Neuronal stem cell (in vitro differentiated cells): Measurements from ENCODE around the gene TACC3.
"Not testable (repeated sequence)": the region's sequence is repeated elsewhere in the genome, so short reads cannot be mapped to it uniquely, and the experiment has no call there.

ENCODE experiments used
- DNase-seq: peaks from one replicate; pipeline ENCODE4 v3.0.0-alpha.2; 2013; ENCODE audit warnings: low spot score
- H2AFZ ChIP-seq: one replicate; pipeline ENCODE4 v1.6.1; 2013; ENCODE audit warnings: mild to moderate bottlenecking, low read length, inconsistent platforms
- H2AK5ac ChIP-seq: 2 replicates; pipeline ENCODE4 v1.6.1; 2013; ENCODE audit warnings: low read depth, mild to moderate bottlenecking, inconsistent platforms, low read length, moderate library complexity, mixed read lengths
- H2BK120ac ChIP-seq: 2 replicates; pipeline ENCODE4 v1.6.1; 2013; ENCODE audit warnings: low read depth, mild to moderate bottlenecking, inconsistent platforms, low read length, moderate library complexity, mixed read lengths
- H2BK12ac ChIP-seq: one replicate; pipeline ENCODE4 v1.6.1; 2013; ENCODE audit warnings: low read length, inconsistent platforms
- H2BK15ac ChIP-seq: 2 replicates; pipeline ENCODE4 v1.6.1; 2013; ENCODE audit warnings: mild to moderate bottlenecking, low read length, inconsistent platforms, mixed read lengths
- H2BK5ac ChIP-seq: one replicate; pipeline ENCODE4 v1.6.1; 2013; ENCODE audit warnings: inconsistent platforms, mild to moderate bottlenecking, low read length, moderate library complexity
- H3K14ac ChIP-seq: one replicate; pipeline ENCODE4 v1.6.1; 2013; ENCODE audit warnings: low read length, inconsistent platforms
- H3K18ac ChIP-seq: 2 replicates; pipeline ENCODE4 v1.6.1; 2013; ENCODE audit warnings: low read length, inconsistent platforms
- H3K23ac ChIP-seq: 2 replicates; pipeline ENCODE4 v1.6.1; 2013; ENCODE audit warnings: low read depth, mild to moderate bottlenecking, mixed read lengths, low read length, inconsistent platforms; ENCODE audit not compliant: poor library complexity
- H3K27ac ChIP-seq: replicated peaks from 3 replicates; pipeline ENCODE4 v1.5.1; 2013; ENCODE audit warnings: low read length, inconsistent platforms
- H3K27me3 ChIP-seq, 3 experiments: 2 replicates each; pipeline ENCODE4 v1.6.1; 2013; ENCODE audit warnings: low read length in 3 of 3, mild to moderate bottlenecking in 2 of 3, inconsistent platforms in 1 of 3, low read depth in 1 of 3, mixed read lengths in 1 of 3, moderate library complexity in 1 of 3; ENCODE audit not compliant: control insufficient read depth in 3 of 3, insufficient read depth in 3 of 3
- H3K36me3 ChIP-seq, 2 donors: replicated peaks in 1 of 2; 2 replicates each; pipeline ENCODE4 v1.6.1; 2013; ENCODE audit warnings: low read length in 2 of 2; ENCODE audit not compliant: control insufficient read depth in 2 of 2, insufficient read depth in 2 of 2
- H3K4ac ChIP-seq: 2 replicates; pipeline ENCODE4 v1.6.1; 2013; ENCODE audit warnings: inconsistent platforms, mild to moderate bottlenecking, low read length, moderate library complexity
- H3K4me1 ChIP-seq, 2 donors: 1 replicate in 1 of 2; 2 replicates in 1 of 2; pipeline ENCODE4 v1.6.1; 2013; ENCODE audit warnings: low read length in 2 of 2, low read depth in 1 of 2; ENCODE audit not compliant: control insufficient read depth in 2 of 2, insufficient read depth in 1 of 2
- H3K4me2 ChIP-seq: one replicate; pipeline ENCODE4 v1.6.1; 2013; ENCODE audit warnings: mild to moderate bottlenecking, low read length, inconsistent platforms; ENCODE audit not compliant: insufficient read depth, poor library complexity, severe bottlenecking
- H3K4me3 ChIP-seq, 2 donors: 2 replicates each; pipeline ENCODE4 v1.5.1; 2013; ENCODE audit warnings: low read length in 2 of 2, mild to moderate bottlenecking in 2 of 2, inconsistent platforms in 1 of 2, moderate library complexity in 1 of 2
- H3K79me1 ChIP-seq: one replicate; pipeline ENCODE4 v1.6.1; 2013; ENCODE audit warnings: low read depth, mild to moderate bottlenecking, inconsistent platforms, low read length, moderate library complexity
- H3K9ac ChIP-seq: one replicate; pipeline ENCODE4 v1.6.1; 2013; ENCODE audit warnings: mild to moderate bottlenecking, low read depth, low read length, inconsistent platforms; ENCODE audit not compliant: poor library complexity
- H3K9me3 ChIP-seq, 2 donors: replicated peaks in 1 of 2; 2 replicates each; pipeline versions ENCODE3 to v1.6.1; 2013; ENCODE audit warnings: low read length in 2 of 2, mild to moderate bottlenecking in 2 of 2, inconsistent platforms in 1 of 2, low read depth in 1 of 2, mixed read lengths in 1 of 2, moderate library complexity in 1 of 2; ENCODE audit not compliant: control insufficient read depth in 2 of 2, insufficient read depth in 1 of 2
- H4K8ac ChIP-seq: one replicate; pipeline ENCODE4 v1.6.1; 2013; ENCODE audit warnings: low read depth, mild to moderate bottlenecking, inconsistent platforms, low read length, moderate library complexity
- H4K91ac ChIP-seq: one replicate; pipeline ENCODE4 v1.6.1; 2013; ENCODE audit warnings: low read length, low read depth, mild to moderate bottlenecking, inconsistent platforms; ENCODE audit not compliant: poor library complexity
- WGBS, 2 donors: extraction: QIAGEN DNeasy Blood & Tissue Kit; methylation state at CpG; one replicate each; pipeline ENCODE4 v1.1.7; 2013; ENCODE audit warnings: missing lambda C conversion rate in 2 of 2, mixed read lengths in 1 of 2; ENCODE audit not compliant: insufficient read length in 2 of 2, insufficient replicate concordance in 1 of 2; ENCODE audit errors: extremely low coverage in 2 of 2; 5-methylcytosine and 5-hydroxymethylcytosine counted together

TACC3 gene

GRCh38 chr4:1693131-1693896 is 28.0 kb upstream of the TACC3 start:
- peak; percentile 67 for DNase-seq
- Histone ChIP-seq H3K23ac (no peak overlapping the region), H3K4ac (no peak overlapping the region), H2AK5ac (no peak overlapping the region), H2AFZ (no peak overlapping the region), H2BK15ac (no peak overlapping the region), H3K14ac (no peak overlapping the region), H3K9ac (no peak overlapping the region), H3K27me3 (no peaks in the 10 kb centered on the region), H3K27ac (no peak overlapping the region), H3K18ac (no peak overlapping the region), H3K4me1 (no peaks in the 10 kb centered on the region), H2BK120ac (no peak overlapping the region), H4K91ac (no peak overlapping the region), H3K36me3 (peaks cover 44 to 81% of the 10 kb centered on the region in 2 donors), H3K9me3 (no peaks in the 10 kb centered on the region), H3K79me1 (no peaks in the 10 kb centered on the region), H3K4me3 (no peak overlapping the region), H3K4me2 (no peak overlapping the region), H4K8ac (no peak overlapping the region), H2BK12ac (no peak overlapping the region), H2BK5ac (no peak overlapping the region)
- no CpG with 5 or more reads among the region's 7 CpGs for WGBS, 2 donors

GRCh38 chr4:1695913-1696312 is 25.4 kb upstream of the TACC3 start:
- no peak overlapping the region for H4K91ac ChIP-seq
- no peak overlapping the region for H2BK120ac ChIP-seq
- H3K4me2 ChIP-seq = no peak overlapping the region
- no peak overlapping the region for H2AK5ac ChIP-seq
- no CpG with 5 or more reads among the region's 5 CpGs for WGBS, 2 donors
- no peak overlapping the region for H2AFZ ChIP-seq
- H3K36me3 ChIP-seq = peaks cover 47 to 99% of the 10 kb centered on the region in 2 donors
- no peak overlapping the region for H3K27ac ChIP-seq
- H3K4ac ChIP-seq = no peak overlapping the region
- no peak overlapping the region for H2BK15ac ChIP-seq
- no peaks in the 10 kb centered on the region for H3K79me1 ChIP-seq
- H3K18ac ChIP-seq = no peak overlapping the region
- H2BK5ac ChIP-seq = no peak overlapping the region
- H3K14ac ChIP-seq = no peak overlapping the region
- H3K4me3 ChIP-seq = no peak overlapping the region
- H3K4me1 ChIP-seq = no peaks in the 10 kb centered on the region
- H3K27me3 ChIP-seq = no peaks in the 10 kb centered on the region
- no peaks in the 10 kb centered on the region for H3K9me3 ChIP-seq
- no peak overlapping the region for H2BK12ac ChIP-seq
- H4K8ac ChIP-seq = no peak overlapping the region
- H3K9ac ChIP-seq = no peak overlapping the region
- no peak for DNase-seq
- no peak overlapping the region for H3K23ac ChIP-seq

GRCh38 chr4:1701671-1702070 is 19.6 kb upstream of the TACC3 start:
- not testable (repeated sequence) for H3K79me1 ChIP-seq, H3K4me2 ChIP-seq, DNase-seq, H2BK120ac ChIP-seq, H3K27ac ChIP-seq, H3K23ac ChIP-seq, H2AFZ ChIP-seq, H2AK5ac ChIP-seq, H4K8ac ChIP-seq, H4K91ac ChIP-seq, H3K27me3 ChIP-seq, H2BK12ac ChIP-seq, H3K9ac ChIP-seq, H3K14ac ChIP-seq, H3K4me3 ChIP-seq, H2BK5ac ChIP-seq, H3K4me1 ChIP-seq, H3K4ac ChIP-seq, H3K18ac ChIP-seq, H2BK15ac ChIP-seq, H3K9me3 ChIP-seq
- WGBS, 2 donors = no CpG with 5 or more reads among the region's 8 CpGs
- H3K36me3 ChIP-seq = peaks cover 32 to 99% of the 10 kb centered on the region in 2 donors

- H3K27me3 ChIP-seq = no peaks in the 10 kb centered on the region
- DNase-seq = no peak
- no peak overlapping the region for H3K27ac ChIP-seq
- H3K9me3 ChIP-seq = no peaks in the 10 kb centered on the region
- no peak overlapping the region for H4K8ac ChIP-seq
- no peak overlapping the region for H2AFZ ChIP-seq
- peaks cover 21 to 92% of the 10 kb centered on the region in 2 donors for H3K36me3 ChIP-seq
- H4K91ac ChIP-seq = no peak overlapping the region
- H3K79me1 ChIP-seq = peaks cover 2% of the 10 kb centered on the region
- H2BK12ac ChIP-seq = no peak overlapping the region
- no CpG with 5 or more reads among the region's 1 CpG for WGBS, 2 donors
- H2BK120ac ChIP-seq = no peak overlapping the region
- H2AK5ac ChIP-seq = no peak overlapping the region
- H3K4me1 ChIP-seq = no peaks in the 10 kb centered on the region
- no peak overlapping the region for H3K9ac ChIP-seq
- H3K18ac ChIP-seq = no peak overlapping the region
- no peak overlapping the region for H3K23ac ChIP-seq
- no peak overlapping the region for H3K4me2 ChIP-seq
- H3K14ac ChIP-seq = no peak overlapping the region
- no peak overlapping the region for H3K4ac ChIP-seq
- H2BK15ac ChIP-seq = no peak overlapping the region
- H2BK5ac ChIP-seq = no peak overlapping the region
- no peak overlapping the region for H3K4me3 ChIP-seq
These were observed 17.5 kb upstream of the TACC3 start for GRCh38 chr4:1703867-1704266.
